NCI-H748 treated with DMSO at 0.1 percent for 48 hours (cell line): ENCODE data around the gene PAMR1.
A peak's percentile ranks its signal among the peaks of the same experiment; 100 is the strongest.

ENCODE experiments used
- DNase-seq: peaks from one replicate; lab custom pipeline; 2025; lab: John Stamatoyannopoulos, UW

The PAMR1 gene

DNA sequence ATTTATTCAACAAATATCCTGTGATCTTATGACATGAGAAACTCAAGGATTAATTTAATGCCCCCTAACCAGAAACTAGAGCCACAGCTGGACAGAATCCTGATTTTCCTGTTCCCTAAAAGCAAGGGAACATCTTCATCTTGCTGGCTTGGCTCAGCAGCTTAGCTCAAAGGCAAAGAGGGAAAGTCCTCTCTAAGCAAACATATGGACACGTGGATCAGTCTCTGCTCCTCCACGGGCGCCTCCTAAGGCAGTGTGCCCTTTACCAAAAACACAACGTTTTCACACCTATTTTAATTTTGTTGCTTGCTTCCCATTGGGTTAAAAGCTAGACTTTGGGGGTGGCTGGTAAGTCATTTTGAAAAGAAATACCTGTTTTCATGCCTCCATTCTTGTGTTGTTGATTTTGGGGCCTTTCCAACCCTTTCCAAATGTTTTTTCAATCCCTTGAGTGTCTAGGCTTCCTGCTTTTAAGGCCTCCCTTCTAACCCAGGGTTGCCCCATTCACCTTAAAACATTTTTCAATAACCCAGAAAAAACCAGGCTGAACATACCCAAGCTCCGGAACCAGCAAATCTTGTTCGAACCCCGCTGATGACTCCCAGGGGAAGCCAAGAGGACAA is 121.5 kb downstream of the PAMR1 start:
- DNase-seq = no peak

DNA sequence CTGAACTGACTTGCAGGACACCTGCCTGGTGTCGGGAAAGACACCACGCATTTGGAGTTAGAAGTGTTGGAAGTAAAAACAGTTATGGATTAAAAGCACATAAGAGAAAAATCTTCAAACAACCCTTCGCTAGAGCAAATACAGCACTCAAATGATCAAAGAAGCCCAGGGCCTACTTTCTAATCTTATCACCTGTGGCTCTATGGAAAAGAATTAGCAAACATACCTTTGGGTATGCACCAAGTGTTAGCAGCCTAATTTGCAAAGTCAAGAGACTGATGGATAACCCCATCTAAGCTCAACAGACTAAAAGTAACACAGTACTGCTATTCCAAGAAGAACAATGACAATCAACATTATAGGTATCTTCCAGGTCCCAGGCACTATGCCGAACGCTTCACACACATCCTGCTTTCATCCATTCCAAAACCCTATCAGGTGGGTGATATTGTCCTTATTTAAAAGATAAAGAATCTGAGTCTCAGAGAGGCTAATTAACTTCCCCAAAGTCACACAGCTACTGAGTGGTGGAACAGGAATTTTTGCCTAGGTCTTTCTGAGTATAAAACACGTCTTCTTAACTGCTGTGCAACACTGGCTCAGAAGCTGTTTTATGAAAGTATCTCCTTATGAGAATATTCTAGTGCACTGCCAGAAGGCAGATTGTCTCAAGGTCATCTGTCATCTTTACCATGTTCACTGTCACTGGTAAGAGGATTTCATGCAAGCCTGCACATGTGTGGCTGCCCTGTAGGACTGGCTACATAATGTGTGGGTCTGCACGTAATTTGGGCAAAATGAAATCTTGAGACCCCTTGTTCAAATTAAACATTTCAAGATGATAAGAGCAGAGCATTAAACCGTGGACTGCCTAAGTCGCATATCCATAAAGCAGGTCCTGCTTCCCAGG is 122.4 kb downstream of the PAMR1 start:
- DNase-seq = no peak

DNA sequence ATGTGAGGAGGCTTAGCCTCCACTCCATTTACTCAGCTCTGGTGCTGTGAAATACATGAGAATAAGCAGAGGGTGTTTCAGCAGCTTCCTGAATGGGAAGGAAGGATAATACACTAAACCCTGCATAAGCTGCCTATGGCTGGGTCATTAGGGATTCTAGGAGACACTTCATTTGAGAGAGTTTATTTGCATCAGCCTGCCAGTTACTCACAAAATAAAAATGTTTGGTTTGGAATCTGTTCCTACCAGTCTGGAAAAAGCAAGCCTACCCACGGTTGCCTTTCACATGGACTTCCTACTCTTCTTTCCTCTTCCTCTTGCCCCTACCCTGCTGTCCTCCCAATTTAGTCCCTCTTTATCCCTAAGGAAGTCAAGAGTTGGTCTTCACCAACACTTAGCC is 126.5 kb downstream of the PAMR1 start:
- DNase-seq = no peak

DNA sequence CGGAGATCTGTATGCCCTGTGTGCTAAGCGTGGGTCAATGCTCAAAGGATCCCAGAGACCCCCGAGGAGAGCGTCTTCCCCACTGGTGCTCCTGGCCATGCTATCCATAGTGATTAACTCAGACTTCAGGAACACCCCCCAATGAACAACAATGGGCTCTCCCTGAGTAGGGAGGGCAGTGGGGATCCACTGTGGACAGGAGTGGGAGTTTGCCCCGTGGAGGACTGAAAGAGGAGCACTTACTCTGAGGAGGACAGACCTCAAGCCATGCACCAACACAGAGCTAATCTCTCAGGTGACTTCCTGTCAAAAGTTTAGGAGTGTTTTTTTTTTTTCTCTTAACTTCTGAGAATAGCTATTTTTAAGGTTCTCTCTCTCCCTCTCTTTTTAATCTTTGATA is 130.5 kb downstream of the PAMR1 start:
- DNase-seq = no peak

DNA sequence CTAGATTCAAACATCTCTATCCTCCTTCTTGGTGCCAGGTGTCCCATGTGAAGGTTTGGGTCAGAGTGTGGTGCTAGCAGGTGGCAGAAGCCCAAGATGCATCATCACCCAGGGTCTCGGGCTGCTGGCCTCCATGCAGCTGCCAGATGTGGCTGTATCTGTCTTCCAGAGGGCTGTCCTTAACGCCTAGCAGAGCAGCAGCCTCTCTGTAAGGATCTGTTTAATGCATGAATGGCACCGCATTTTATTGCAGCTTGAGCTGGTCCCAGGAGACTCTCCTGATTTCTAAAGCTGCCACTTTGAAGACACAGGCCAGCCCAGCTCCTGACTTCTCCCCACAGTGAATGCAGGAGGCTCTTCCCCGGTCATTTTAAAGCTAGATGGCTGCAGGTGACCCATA is 132.3 kb downstream of the PAMR1 start:
- DNase-seq = no peak

DNA sequence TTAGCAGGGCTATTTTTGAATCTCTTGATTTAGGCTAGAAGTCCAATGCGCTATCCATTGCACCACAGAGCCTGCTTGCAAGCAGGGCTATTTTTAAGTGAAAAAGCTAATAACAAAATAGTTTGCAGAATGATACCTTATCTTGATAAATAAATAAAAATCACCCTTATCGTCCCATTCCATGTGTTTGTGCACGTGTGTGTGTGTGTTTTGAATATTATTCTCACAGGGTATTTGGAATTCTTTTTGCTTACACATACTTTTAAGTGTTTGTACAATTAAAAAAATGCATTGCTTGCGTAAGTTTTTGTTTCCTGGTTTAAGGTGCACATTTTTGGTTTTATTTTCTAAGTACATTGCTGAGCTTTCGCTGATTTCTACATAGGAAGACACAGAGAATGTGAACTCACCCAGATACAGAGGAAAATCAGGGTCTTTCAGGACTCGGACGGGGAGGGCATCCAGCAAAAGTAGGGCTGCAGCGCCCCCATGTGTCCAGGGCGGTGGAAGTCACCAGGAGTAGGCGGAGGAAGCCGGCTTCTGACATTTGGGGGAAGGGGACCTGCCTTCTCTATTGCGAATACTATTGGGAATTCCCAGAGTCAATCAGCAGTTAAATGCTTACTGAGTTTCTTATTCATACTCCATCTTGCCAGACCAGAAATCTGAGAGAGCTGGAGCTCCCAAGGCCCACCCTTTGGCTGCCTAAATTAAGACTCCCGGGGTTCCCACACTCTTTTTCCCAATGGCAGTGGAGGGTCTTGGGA is 133.3 kb downstream of the PAMR1 start:
- peak; percentile 54 for DNase-seq

DNA sequence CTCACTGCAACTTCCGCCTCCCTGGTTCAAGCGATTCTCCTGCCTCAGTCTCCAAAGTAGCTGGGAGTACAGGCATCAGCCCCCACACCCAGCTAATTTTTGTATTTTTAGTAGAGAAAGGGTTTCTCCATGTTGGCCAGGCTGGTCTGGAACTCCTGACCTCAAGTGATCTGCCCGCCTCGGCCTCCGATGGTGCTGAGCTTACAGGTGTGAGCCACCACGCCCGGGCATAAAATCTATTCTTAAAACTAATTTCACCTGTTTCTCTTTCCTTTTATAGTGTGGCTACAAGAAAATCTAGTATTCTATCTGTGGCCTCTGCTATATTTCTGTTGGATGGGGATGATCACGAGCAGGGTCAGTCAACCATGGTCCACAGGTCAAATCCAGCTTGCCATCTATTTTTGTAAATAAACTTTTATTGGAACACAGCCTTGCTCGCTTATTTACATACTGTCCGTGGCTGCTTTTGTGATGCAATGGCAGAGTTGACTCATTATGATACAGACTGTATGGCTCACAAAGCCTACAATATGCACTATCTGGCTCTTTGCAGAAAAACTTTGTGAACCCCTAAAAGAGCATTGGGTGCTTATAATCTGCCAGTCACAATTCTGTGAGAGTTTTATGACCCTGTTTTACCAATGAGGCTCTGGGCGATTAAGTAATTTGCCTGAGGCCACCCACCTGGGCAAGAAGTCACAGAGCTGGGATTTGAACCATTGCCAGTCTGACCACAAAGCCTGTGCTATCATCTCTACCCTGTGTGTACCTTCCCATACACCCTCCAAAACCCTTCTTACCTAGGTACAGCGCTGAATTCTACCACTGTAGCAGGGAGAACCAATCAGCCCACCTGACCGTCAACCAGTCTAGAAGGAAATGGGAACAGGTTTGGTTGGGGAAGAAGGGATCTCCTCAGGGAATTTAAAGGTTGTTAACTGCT is 134.4 kb downstream of the PAMR1 start:
- peak; percentile 53 for DNase-seq

DNA sequence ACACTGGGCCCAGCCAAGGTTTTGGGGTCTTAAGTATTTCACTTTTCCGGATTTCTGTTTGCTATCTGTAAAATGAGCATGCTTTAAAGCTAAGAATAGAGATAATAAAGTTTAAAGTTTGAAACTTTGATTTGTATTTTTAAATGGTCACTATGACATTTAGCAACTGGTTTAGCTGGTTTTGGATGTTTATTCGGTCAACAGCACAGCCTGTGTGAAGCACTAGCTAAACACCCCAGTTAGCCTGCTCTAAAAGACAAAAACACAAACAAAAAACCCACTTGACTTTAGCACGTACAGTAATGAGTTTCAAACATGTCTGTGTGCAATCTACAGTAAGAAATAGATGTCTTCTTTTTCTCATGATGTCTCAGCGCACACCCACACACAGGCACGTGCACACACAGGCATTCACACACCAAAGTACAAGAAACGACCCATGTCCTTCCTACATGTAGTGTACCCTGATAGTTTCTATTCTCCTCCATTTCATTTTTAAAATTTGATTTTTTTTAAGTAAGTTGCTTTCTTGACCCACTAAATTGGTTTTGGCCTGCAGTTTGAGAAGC is 135.4 kb downstream of the PAMR1 start:
- peak; percentile 66 for DNase-seq

DNA sequence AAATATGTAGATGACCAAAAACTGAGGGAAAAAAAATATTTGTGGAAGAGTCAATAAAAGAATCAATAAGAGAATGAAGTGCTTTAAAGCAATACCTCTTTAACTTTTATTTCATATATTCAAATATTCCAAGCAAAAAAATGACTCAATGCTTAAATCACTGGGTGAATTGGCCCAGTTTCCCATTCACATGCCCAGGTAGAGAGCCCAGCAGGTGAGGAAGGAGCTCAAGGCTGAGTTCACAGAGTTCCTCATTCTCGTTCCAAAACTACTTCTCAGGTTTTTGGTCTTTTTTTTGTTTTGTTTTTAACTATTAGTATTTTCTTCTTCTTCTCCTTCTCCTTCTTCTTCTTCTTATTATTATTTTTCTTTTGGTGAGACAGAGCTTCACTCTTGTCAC is 136.3 kb downstream of the PAMR1 start:
- DNase-seq = no peak

DNA sequence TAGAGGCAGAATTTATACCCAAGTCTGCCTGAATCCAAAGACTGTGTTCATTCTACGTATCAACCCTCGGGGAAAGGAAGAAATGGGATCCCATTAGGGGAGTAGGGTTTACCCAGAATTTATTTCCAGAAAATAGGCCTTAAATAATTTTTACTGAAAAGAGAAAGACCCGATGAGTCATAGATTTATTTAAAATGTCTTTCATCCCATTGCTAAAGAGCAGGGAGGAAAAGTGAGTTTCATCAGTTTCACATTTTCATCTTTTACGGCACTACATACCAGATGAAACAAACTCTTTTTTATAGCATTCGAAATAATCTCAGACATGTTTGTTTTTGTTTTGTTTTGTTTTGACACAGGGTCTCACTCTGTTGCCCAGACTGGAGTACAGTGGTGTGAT is 137.4 kb downstream of the PAMR1 start:
- no peak for DNase-seq

DNA sequence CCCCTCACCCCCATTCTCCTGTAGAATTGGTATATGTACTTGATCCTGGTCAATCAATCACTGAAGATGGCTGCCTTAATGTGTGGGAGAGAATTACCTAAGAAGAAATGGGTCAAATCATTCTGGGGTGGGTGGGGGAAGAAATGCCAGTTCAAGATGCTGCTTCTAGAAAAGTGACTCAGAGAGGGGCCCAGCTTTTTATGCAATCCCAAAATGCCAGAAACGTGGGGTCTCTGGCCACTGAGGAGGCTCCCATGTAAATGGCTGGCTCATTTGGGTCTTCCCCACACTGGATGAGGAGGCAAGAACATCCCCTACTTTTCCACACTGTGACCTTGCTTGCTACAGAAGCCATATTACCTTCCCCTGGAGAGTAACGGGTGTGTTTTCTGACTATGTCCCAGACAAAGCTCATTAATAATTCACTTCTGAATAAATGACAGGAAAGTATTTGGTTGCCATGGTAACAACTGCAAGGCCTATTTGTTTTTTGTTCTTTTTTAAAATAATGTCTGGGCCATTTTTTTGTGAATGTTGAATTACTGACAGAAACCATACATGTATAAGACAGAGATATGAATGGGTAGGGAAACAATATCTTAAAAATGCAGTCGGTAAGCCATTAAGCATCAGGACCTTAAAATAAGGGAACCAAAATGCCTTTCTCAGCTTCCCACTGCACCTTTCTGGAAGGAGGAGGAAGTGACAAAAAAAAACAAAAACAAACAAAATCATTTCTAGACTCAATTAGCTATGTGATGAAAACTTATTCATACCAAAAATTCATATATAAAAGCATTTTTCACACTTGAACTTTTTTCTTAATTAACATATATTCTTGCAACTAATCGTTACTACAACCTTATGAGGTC is 138.1 kb downstream of the PAMR1 start:
- DNase-seq = no peak

DNA sequence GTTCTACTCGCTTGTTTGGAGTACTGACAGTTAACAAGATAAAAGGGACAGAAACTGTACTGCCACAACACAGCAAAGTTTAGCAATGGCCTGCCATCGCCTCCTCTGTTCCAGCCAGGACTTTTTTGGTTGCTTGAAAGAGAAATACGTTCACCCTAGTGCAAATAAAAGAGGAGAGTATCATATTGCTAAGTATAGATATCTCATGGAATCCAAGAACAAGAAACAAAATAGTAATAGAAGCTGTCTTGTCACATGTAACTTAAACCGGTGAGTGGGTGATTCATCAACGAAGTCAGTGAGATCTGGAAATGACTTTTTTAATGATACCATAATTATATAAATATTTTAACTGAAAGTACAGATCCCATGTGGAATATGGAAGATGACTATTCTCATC is 141.5 kb downstream of the PAMR1 start:
- DNase-seq = no peak
